Measurements from ENCODE around the gene LGR6.

Gene LGR6

GRCh38 chr1:202311875-202312635 is 118.5 kb downstream of the LGR6 start (continued):
- TF ChIP-seq ZNF169 (tag by site-specific recombination; IDR thresholded peaks at IDR 0.05) (no peak), ZNF530 (tag by site-specific recombination; IDR thresholded peaks at IDR 0.05; ENCODE audit: low read depth) (no peak), ZNF596 (tag by site-specific recombination; IDR thresholded peaks at IDR 0.05) (no peak), ZNF76 (tag by site-specific recombination; IDR thresholded peaks at IDR 0.05; ENCODE audit: borderline replicate concordance, low read depth) (no peak), ZNF555 (tag by site-specific recombination; conservative IDR thresholded peaks at IDR 0.05) (no peak), ZNF214 (tag by site-specific recombination; IDR thresholded peaks at IDR 0.05; ENCODE audit: borderline replicate concordance) (no peak), ZNF433 (tag by site-specific recombination; IDR thresholded peaks at IDR 0.05; ENCODE audit: low read depth) (no peak), ZNF692 (tag by site-specific recombination; IDR thresholded peaks at IDR 0.05) (no peak), TCF7L2 (IDR thresholded peaks at IDR 0.05; ENCODE audit: borderline replicate concordance, low read depth, low read length) (no peak)
- TF ChIP-seq, protein P1, sequence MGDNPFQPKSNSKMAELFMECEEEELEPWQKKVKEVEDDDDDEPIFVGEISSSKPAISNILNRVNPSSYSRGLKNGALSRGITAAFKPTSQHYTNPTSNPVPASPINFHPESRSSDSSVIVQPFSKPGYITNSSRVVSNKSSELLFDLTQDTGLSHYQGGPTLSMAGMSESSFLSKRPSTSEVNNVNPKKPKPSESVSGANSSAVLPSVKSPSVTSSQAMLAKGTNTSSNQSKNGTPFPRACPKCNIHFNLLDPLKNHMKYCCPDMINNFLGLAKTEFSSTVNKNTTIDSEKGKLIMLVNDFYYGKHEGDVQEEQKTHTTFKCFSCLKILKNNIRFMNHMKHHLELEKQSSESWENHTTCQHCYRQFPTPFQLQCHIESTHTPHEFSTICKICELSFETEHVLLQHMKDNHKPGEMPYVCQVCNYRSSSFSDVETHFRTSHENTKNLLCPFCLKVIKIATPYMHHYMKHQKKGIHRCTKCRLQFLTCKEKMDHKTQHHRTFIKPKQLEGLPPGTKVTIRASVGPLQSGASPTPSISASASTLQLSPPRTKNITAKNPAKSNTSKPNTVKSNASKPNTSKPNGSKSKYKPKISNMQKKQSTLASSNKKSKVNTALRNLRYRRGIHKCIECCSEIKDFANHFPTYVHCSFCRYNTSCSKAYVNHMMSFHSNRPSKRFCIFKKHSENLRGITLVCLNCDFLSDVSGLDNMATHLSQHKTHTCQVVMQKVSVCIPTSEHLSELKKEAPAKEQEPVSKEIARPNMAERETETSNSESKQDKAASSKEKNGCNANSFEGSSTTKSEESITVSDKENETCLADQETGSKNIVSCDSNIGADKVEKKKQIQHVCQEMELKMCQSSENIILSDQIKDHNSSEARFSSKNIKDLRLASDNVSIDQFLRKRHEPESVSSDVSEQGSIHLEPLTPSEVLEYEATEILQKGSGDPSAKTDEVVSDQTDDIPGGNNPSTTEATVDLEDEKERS (tag by site-specific recombination; IDR thresholded peaks at IDR 0.05): no peak

DNA sequence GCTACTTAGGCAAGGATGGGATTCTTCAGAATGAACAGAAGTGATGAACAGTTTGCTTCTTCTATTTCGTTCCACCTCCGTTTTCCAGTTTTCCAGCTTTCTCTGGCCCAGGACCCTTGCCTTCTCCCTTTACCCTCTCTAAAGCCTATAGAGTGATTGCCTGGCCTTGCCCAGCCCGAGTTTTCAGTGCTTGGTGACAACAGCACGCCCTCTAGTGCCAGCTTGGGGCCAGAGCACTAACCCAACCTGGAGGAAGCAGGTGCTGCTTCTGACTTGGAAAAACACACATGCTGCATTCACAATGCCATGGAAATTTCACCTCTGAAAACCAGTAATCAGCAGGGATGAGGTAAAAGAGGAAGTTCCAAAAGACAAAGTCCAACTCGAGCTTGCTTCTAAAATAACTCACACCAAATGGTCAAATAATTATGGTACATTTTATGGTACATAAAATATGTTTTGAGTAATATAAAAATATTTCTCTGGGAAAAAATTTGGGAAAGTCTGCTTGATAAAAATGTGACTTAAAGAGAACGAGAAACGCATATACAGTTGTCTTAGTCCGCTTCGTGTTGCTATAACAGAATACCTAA is 122.1 kb downstream of the LGR6 start:
- Histone ChIP-seq H3K27ac (ENCODE audit: extremely low read depth, low read depth, low read length) (no peak overlapping the region), H3K36me3 (ENCODE audit: control insufficient read depth in 2 of 2, insufficient read depth in 1 of 2, low read length in 2 of 2) (no peaks in the 10 kb centered on the region), H3K4me3 (ENCODE audit: low read depth, low read length) (no peak overlapping the region), H3K4me1 (ENCODE audit: control insufficient read depth, insufficient read depth, low read length) (no peaks in the 10 kb centered on the region; the same call in 1 of the 2 replicates), H3K9me3 (ENCODE audit: control insufficient read depth, insufficient read depth, low read depth, low read length) (no peaks in the 10 kb centered on the region)
- POLR2A ChIA-PET: no interaction called here
- CTCF ChIA-PET: interaction anchor here (0.6 to 7.0 kb wide), 42 partner anchors 8 to 1057 kb away, joined by 3 to 155 read pairs (median 5); partner anchors contain the start of gene LGR6
- TF ChIP-seq ZBTB17 (tag by site-specific recombination; IDR thresholded peaks at IDR 0.05): no peak
- TF ChIP-seq ZBTB10 (tag by site-specific recombination; IDR thresholded peaks at IDR 0.05): no peak
- peak; percentile 58; the same call in 1 of the 2 replicates for TF ChIP-seq ZNF2 (tag by site-specific recombination; IDR thresholded peaks at IDR 0.05)
- TF ChIP-seq ZFP69B (tag by site-specific recombination; IDR thresholded peaks at IDR 0.05): no peak
- TF ChIP-seq ZXDB (tag by site-specific recombination; IDR thresholded peaks at IDR 0.05): no peak
- no peak for TF ChIP-seq ZSCAN23 (tag by site-specific recombination; IDR thresholded peaks at IDR 0.05)
- TF ChIP-seq MYNN (tag by site-specific recombination; IDR thresholded peaks at IDR 0.05; ENCODE audit: borderline replicate concordance): no peak
- no peak for TF ChIP-seq IKZF3 (tag by site-specific recombination; IDR thresholded peaks at IDR 0.05)
- peak; percentile 72; the same call in 1 of the 2 replicates for TF ChIP-seq ZNF660 (tag by site-specific recombination; IDR thresholded peaks at IDR 0.05)
- TF ChIP-seq ZNF391 (tag by site-specific recombination; IDR thresholded peaks at IDR 0.05; ENCODE audit: borderline replicate concordance, low read depth): no peak
- TF ChIP-seq, protein P2, sequence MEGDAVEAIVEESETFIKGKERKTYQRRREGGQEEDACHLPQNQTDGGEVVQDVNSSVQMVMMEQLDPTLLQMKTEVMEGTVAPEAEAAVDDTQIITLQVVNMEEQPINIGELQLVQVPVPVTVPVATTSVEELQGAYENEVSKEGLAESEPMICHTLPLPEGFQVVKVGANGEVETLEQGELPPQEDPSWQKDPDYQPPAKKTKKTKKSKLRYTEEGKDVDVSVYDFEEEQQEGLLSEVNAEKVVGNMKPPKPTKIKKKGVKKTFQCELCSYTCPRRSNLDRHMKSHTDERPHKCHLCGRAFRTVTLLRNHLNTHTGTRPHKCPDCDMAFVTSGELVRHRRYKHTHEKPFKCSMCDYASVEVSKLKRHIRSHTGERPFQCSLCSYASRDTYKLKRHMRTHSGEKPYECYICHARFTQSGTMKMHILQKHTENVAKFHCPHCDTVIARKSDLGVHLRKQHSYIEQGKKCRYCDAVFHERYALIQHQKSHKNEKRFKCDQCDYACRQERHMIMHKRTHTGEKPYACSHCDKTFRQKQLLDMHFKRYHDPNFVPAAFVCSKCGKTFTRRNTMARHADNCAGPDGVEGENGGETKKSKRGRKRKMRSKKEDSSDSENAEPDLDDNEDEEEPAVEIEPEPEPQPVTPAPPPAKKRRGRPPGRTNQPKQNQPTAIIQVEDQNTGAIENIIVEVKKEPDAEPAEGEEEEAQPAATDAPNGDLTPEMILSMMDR (tag by site-specific recombination; IDR thresholded peaks at IDR 0.05): peak; percentile 79
- TF ChIP-seq ZNF37A (tag by site-specific recombination; IDR thresholded peaks at IDR 0.05): no peak
- no peak for TF ChIP-seq ZNF510 (tag by site-specific recombination; IDR thresholded peaks at IDR 0.05; ENCODE audit: insufficient replicate concordance)
- TF ChIP-seq ZNF585B (tag by site-specific recombination; IDR thresholded peaks at IDR 0.05): no peak
